Activated CD4-positive, alpha-beta T cell treated with anti-CD3 and anti-CD28 coated beads for 4 hours (primary cell): ENCODE measurements around the gene SUGT1.
"Not testable (repeated sequence)": the region's sequence is repeated elsewhere in the genome, so short reads cannot be mapped to it uniquely, and the experiment has no call there.

Source experiments
- DNase-seq, 2 donors: peaks; one replicate each; pipeline ENCODE4 v3.0.0-alpha.2; 2020

The SUGT1 gene

DNA sequence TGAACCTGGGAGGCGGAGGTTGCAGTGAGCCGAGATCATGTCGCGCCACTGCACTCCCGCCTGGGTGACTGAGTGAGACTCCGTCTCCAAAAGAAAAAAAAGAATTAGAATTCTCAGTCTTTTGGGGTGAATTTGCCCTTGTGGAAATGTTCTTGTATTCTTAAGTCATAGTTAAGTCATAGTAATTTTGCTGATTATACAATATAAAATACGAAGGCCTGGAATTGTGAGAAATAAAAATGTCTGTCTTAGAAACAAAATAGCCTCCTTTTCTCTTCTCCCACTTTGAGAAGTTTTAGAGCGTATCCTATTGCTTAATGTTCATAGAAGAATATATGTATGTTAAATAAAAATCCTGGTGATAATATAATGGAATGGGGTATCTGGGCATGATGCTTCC is 18.1 kb downstream of the SUGT1 start:
- no peak for DNase-seq

DNA sequence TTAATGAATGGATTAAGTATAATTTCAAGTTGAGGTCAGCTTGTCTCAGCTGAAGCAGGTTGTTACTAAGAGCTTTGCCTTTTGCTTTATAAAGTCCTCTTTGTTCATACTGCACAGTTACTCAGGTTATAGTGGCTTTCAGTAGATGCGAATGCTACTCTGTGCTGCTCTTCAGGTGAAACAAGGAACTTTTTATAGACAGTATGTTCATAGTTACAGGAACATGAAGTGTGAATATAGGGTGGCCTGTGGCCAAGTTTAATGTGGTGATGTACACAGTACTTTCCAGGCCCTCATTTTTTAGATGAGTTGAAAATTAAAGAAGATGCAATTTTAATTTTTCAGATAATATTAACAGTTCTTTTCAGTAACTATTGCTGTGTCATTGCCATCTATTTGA is 20.8 kb downstream of the SUGT1 start:
- no peak for DNase-seq

DNA sequence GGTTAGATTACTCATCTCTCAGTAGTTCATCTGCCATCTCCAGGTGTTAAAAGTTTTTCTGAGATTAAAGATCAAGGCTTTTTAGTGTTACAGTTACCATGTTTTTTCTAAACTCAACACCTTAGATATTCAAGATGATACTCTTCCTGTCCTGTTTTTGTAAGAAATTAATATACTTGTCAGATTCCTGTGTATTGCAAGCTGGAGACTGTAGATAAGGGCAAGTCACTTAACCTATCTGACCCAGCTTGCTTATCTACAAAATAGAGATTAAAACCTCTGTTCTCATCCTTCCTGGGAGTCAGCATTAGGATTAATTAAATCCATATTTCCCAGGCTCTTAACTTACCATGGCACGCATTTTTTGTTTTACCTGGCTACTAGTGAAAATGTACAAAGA is 25.2 kb downstream of the SUGT1 start:
- no peak for DNase-seq

DNA sequence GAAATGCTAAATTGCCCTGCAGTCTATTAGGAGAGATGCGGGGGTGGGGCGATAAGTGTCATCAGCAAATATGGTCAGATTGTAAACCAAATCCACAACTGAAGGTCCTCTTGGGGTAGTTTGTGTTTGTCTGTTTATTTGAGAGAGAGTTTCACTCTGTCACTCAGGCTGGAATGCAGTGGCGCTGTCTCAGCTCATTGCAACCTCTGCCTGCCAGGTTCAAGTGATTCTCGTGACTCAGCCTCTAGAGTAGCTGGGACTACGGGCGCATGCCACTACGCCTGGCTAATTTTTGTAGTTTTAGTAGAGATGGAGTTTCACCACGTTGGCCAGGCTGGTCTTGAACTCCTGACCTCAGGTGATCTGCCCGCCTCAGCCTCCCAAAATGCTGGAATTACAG is 33.2 kb downstream of the SUGT1 start:
- DNase-seq = not testable (repeated sequence)

DNA sequence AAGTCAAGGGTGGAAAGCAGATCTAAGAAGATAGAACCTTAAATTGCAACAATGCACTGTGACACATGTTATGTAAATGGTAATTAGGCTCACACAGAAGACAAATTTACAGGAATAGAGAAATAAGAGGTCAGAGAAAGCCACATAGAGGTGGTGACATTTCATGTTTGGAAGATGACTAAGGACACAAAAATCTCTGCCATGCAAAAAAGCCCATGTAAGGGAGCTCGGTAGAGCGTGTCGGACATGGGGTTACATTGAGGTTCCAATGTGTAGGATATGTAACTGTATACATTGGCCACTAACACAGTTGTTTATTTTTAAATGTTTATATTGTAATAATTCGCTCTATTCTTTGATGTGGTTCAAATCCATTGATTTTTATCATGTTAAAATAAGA is 33.7 kb downstream of the SUGT1 start:
- DNase-seq = no peak

DNA sequence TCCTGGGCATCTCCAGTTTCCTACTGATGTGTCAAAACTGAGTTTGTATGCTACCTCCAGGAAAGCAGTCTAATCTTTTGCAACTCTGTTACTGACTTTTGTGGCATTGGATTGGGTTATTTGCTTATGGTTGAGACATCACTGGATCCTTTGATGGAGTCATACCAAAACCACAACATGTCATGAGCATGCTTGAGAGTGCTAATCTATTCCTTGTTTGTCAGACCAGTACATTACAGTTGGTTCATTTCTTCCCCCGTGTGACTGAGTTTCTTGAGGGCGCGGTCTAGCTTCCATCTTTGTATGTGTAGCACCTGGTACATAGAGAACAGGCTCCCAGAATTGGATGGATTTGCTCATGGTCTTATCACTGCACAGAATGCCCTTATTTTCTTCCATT is 43.2 kb downstream of the SUGT1 start:
- no peak for DNase-seq

DNA sequence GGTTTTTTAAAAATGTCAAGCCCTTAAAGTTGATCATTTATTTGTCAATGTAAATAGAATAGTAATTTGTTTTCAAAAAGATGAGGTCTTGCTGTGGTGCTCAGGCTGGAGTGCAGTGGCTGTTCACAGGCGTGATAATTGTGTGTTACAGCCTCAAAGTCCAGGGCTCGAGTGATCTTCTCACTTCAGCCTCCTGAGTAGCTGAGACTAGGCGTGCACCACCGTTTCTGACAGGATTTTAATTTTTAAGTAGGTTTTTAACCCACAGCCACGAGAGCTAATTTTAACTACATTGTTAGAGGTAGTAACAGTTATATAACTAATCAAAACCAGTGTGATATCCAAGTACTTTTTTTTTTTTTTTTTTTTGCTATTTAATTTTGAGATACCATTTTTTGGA is 43.9 kb downstream of the SUGT1 start:
- no peak for DNase-seq

DNA sequence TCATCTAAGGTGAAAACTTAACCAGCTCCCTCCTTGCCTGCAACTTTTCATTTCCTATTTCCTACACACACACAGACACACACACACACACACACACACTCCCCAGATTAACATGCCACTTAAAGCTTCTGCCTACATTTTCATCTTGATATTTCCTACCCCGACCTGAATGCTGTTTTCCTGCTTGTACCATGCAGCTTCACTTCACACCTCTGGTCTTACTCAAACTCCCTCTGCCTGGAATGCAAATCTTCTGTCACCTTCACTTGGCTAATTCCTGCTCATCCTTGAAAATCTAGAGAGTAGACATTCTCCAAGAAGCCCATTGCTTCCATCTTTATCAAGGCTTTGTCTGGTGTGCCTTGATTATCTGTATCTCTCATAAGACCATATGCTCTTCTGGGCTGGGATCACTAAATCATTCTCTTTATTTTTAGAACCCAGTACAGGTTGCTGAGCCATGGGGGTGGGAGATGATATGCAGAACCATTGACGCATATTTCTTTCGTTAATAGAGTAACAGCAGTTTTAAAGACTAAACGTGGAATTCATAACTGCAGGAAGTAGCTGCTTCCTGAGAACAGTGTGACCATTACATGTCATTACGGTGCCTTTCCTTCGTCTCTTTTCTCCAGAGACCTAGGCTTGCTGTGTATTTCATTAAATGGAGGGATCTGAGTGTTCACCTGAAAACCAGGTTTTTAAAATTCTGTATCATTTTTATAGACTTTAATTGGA is 49.3 kb downstream of the SUGT1 start:
- no peak for DNase-seq

DNA sequence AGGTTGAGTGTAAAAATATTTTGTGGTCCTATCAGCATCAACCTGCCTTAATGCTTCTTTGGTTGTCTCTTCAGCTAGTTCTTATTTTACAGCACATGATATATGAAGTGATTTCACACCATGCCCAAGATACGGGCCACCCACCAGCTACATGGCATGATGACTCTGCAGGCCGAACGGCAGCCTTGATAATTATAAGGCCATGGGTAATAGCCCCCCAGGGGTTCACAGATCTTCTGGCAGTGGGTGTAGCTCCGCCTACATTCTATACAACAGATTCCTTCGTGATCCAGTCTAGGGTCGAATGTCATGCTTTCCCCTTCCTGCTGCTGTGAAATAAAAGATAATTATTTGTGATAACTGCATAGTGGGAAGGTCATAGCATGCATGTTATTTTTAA is 50.8 kb downstream of the SUGT1 start:
- DNase-seq = no peak

DNA sequence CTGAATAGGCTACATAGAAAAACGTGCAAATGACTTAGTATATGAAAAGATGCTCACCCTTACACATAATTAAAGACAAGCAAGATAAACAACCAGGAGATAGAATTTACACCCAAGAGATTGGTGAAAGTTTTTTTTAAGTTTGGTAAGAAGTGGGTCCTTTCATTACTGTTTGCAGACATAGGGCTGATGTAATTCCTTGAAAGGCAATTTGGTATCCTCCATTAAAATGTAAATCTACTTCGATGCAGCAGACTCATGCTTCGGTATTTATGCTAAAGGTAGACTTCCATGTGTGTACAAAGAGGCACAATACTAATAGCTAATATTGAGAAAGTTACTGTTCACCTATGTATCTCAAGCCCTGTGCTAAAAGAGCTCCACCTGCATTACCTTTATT is 53.4 kb downstream of the SUGT1 start:
- no peak for DNase-seq

DNA sequence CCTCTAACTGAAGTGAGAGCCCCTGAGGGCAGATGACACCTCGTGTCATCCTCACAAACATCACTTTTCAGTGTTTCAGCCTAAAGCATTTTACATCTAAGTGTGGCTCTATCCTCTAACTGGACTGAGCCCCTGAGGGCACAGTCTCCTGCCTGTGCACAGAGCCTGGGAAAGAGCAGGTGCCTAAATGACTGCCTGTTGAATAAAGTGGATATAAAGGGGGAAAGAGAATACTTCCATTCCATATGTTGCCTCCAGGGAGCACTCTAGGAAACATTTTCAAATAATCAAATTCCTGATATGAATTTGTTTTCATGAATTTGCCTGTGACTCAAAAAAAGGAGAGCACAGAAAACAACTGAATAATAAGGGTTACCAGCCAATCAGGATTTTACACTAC is 54.7 kb downstream of the SUGT1 start:
- DNase-seq = no peak

DNA sequence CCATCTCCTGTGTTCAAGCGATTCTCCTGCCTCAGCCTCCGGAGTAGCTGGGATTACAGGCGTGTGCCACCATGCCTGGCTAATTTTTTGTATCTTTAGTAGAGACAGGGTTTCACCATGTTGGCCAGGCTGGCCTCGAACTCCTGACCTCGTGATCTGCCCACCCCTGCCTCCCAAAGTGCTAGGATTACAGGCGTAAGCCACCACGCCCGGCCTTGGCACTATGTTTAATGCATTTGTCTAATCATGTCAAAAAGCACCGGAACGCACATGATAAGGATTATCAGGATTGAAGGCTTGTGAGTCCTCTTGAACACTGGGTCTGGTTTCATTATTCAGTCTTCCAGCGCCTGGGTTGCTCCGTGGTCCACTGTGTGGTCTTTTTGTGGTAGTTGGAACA is 55.6 kb downstream of the SUGT1 start:
- DNase-seq = not testable (repeated sequence)

DNA sequence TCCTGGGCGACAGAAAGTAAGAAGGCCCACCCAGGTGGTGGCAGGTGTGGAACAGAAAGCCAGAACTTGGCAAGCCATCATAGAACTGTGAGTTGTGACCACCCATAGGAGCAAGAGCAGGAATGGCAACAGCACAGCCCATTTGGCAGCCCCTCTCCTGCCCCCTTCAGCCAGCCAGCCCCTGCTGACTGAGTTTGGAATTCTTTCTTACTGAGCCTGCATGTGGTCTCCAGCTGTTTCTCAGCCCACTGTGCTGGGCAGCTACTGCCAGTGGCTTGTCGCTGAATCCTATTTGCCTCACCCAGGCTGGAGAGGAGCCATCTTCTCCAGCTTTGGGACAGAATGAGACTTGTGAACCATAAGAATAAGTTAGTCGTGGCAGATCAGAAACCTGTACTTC is 58.6 kb downstream of the SUGT1 start:
- DNase-seq = no peak

DNA sequence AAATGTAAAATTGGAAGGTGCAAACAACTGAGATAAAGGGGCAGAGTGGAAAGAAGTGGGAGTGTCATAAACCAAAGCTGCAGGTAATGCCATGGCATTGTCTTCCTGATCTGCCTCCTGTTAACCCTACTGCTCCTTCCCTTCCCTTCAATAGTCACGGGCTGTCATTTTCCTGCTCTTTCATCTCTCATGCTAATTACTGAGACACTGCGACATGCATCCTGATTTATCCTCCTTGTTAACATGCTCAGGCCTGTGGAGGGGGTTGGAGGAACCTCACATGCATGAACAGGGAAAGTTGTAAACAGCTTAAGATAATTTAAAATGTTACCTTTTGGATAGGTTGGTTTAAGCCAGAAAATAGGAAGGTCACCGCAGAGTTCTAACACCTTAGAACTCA is 59.7 kb downstream of the SUGT1 start:
- DNase-seq = no peak

DNA sequence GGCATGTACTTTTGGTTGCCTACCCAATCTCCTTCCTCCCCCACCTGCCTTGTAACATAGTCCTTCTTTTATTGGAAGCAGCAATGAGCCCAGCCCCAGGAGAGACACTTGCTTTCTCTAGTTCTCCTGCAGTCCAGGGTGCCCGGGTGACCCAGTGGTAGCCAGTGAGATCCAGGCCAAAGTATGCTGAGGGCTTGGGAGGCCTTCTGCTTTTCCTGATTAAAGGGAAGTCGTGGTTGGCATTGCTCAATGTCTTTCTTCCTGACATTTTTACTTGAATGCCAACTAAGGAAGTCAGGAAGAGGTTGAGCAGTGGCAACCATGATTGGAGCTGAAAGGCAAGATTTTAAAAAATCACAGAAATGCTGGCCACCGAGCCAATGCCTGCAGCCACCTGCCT is 61.3 kb downstream of the SUGT1 start:
- no peak for DNase-seq

DNA sequence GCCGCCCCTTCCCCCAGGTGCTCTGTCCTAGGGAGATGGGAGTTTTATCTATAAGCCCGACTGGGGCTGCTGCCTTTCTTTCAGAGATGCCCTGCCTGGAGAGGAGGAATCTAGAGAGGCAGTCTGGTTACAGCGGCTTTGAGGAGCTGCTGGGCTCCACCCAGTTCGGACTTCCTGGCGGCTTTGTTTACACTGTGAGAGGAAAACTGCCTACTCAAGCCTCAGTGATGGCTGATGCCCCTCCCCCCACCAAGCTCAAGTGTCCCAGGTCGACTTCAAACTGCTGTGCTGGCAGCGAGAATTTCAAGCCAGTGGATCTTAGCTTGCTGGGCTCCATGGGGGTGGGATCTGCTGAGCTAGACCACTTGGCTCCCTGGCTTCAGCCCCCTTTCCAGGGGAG is 68.3 kb downstream of the SUGT1 start:
- not testable (repeated sequence) for DNase-seq

DNA sequence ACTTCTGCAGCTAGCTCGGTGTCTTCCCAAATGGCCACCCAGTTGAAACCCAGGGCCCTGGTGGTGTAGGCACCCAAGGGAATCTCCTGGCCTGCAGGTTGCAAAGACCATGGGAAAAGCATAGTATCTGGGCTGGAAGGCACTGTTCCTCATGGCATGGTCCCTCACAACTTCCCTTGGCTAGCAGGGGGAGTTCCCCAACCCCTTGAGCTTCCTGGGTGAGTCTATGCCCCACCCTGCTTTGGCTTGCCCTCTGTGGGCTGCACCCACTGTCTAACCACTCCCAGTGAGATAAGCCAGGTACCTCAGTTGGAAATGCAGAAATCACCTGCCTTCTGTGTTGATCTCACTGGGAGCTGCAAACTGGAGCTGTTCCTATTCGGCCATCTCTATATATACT is 68.7 kb downstream of the SUGT1 start:
- not testable (repeated sequence) for DNase-seq

DNA sequence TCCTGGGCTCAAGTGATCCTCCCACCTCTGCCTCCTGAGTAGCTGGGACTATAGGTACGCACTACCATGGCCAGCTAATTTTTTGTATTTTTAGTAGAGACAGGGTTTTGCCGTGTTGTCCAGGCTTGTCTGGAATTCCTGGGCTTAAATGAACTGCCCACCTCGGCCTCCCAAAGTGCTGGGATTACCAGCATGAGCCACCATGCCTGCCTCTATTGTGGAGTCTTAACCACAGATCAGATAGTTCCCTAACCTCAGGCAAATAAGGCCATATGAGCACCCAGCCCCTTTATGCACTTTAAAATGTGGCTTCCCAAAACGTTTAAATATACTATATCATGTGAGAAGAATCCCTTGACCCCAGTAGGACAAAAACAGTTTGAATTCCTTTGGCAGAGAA is 70.5 kb downstream of the SUGT1 start:
- no peak for DNase-seq

DNA sequence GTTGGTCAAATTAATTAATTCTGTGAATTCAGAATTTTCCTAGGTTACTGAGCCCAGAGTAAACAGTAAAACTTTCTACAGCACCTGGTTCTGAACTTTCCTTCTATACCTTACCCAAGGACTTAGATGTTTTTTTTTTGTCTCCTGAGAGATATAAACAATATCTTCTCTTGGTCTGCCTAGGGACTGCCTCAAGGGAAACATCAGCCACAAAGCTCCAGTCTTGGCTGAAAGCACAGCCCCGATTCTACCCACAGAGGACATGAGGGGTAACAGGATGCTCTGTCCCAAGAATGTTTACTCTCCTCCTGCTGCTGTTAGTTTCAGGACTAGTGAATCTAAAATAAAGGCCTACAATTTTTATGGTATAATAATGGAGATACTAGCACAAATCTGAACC is 72.7 kb downstream of the SUGT1 start:
- no peak for DNase-seq

DNA sequence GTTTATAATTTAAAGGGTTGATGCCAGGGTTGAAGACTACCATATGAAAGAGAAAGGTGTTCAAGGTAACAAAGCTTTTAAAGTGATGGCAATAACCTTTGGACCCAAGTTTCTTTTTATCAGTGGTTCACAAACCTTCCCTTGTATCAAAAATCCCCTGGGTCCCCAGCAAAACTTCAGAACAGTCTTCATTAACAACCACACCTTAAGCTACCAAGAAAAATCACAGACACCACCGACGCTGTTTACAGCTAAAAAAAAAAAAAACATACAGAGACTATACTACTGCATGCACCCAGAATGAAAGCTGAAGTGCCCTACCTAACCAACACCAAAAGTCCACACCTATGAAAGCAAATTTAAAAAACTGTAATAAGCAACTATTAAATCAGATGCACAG is 73.6 kb downstream of the SUGT1 start:
- no peak for DNase-seq

DNA sequence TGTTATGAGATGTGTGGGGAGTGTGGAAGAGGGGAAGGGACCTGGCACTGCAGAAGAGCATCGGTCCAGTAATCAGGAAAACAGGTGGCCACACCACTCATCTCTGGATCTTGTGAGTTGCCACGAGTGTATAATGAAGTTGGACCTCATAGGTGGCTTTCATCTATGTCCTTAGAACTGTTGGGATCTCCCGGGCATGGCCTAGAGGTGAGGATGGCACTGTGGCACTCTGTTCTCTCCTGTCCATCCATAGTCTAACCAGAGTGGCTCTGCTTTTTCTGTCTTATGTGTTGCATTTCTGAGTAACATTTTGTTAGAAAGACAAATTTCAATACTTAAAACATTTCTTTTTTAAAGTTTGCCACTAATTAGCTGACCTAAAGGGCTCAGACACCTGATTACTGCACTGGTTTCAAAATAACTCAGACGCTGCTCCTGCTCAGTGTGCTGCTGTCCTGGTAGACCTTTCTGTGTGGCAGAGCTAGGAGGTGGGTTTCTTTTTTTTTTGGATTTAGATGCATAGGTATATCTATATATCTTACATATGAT is 81.5 kb downstream of the SUGT1 start:
- DNase-seq = no peak

DNA sequence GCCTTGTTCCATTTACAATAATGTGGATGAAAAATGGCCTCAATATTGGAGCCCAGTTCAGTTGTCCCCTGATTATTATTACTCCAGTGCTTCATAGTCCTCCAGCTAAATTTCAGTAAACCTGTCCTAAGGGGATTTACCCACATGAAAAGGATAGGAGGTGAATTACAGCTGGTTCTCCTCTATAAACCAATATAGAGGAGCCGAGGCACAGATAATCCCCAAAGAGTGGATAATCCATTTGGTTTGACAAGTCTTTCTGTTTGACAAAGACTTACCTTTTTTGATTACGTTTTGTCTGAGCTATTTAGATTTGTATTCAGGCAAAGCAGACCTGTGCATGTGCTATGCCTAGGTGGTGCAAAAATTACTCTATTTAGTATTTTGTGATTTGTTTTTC is 84.3 kb downstream of the SUGT1 start:
- no peak for DNase-seq

DNA sequence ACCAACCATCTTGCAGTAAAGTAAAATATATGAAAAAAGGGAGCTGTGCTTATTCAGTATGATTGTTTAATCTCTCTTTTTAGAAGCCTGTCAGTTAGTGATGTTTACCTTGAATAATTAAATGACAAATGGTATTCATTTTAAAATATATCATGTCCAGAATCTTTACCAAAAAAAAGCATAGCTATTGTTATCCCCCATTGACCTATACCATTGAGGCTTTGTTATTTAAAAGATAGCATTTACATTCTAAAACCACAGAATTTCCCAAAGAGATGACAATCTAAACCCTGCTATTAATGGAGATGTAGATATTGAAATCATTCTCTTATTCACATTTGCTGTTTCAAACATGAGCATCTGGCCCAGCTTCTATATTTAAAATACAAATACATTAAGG is 84.8 kb downstream of the SUGT1 start:
- no peak for DNase-seq

DNA sequence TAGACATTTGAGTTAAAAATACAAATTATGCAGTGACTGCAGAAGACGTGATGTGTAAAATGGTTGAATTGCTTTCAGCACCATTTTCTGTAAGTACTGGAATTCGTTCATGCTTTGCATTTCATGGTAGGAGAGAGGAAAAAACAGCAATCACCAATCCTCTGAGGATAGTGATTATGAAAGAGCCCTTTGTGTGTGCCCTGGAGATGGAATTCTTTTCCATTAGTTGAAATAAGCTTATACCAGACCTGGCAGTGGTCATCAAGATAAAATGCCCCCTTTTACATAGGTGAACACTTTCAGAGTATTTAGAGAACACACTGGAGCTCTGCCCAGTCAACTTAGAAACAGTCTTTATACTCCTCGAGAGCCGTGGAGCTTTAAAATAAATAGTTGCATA is 85.3 kb downstream of the SUGT1 start:
- no peak for DNase-seq
